Amniotic epithelial cell (primary cell): ENCODE results near the gene PAPOLB.
A peak's percentile ranks its signal among the peaks of the same experiment; 100 is the strongest.
"Not testable (repeated sequence)": the region's sequence is repeated elsewhere in the genome, so short reads cannot be mapped to it uniquely, and the experiment has no call there.

Experiments used
- DNase-seq: peaks from one replicate; pipeline ENCODE4 v3.0.0-alpha.2; 2010; ENCODE audit warnings: low read depth

PAPOLB gene

DNA sequence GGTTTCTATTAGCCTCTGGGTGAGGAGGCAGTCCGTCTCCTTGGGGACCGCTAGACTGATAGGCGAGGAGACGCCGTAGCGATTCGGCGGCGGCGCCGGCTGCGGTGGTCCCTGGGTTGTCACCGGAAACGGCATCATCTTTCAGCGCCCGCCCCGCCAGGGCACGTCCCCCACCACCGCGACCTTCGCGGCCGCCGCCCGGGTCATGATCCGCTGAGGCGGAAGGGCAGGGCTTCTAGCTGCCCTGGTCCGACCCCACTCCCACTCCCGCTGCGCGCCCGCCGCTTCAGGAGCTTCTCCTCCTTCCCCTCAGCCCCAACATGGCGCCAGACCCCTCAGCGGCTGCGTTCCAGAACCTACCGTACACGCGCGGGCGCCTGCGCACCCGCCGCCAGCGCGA, at the start of gene PAPOLB:
TSS of gene PAPOLB (minus strand) at position 358 of the 400 bp plus-strand sequence. CDS start at position 138, 220 bp downstream.
- DNase-seq = no peak

DNA sequence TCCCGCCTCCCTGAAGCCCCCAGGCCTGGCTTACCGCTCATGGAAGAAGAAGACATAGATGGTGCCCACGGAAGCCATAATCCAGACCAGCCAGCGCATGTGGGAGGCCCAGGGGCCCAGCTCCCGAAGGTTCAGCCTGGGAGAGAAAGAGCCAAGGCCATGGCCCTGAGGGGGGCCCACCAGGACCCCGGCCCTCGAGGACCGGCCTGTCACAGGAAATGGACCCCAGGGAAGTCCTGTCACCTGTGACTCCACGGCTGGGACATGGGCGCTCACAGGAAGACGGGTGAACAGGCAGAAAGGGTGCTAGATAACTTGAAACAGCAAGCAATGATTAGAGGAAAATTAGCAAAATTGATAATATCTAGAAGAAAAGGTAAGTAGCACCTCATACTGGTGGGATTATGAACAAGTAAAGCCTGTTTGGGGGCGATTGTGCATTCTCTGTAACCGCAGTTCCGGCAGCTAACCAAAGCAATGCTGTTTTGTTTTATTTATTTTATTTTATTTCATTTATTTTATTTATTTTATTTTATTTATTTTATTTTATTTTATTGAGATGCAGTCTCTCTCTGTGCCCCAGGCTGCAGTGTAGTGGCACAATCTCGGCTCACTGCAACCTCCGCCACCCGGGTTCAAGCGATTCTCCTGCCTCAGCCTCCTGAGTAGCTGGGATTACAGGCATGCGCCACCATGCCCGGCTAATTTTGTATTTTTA, 49.4 kb upstream of the PAPOLB start:
- DNase-seq = no peak

DNA sequence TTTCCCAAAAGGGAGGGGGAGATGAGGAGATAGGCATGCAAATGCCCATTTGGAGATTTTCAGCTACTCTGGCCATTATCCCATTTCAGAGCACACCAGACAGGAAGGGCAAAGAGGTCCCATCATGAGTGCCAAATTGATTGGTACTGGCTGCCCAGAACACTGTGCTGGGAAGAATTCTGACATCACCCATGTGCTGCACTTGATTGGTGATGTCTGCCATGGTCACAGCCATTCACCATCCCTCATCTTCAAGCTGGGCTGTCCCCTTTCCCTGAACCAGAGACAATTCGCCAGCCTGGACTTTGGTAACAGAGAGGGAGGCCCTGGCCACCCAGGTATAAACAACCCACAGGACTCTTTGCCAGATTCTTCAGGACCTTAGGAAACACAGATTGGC, 44.9 kb upstream of the PAPOLB start:
- DNase-seq = no peak

DNA sequence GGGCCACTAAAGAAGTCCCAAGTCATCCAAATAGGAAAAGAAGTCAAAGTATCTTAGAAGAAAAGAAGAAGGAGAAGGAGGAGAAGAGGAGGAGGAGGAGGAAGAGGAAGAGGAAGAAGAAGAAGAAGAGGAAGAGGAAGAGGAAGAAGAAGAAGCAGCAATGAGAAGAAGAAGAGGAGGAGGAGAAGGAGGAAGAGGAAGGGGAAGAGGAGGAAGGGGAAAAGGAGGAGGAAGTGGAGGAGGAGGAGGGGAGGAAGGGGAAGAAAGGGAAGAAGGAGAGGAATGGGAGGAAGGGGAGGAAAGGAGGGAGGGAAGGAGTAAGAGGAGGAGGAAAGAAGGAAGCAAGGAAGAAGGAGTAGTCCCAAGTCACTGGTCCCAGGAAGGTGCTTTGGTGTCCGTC, 43.3 kb upstream of the PAPOLB start:
- DNase-seq = no peak

DNA sequence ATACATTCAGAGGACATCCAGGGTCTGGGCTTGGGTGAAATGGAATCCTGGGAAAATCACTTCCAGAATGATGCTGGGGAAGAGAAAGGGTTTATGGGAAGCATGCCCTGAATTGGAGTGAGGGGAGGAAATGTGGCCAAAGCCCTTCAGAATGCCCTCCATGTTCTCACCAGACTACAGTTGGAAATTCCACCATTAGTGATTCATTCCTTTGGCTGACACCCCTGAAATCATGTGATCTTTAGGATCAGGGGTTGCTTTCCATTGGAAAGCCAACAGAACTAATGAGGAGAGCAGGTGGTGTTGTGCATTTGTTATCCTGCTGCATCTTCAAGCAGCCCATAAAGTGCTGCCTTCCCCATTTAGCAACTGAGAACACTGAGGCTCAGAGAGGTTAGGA, 42.5 kb upstream of the PAPOLB start:
- no peak for DNase-seq

DNA sequence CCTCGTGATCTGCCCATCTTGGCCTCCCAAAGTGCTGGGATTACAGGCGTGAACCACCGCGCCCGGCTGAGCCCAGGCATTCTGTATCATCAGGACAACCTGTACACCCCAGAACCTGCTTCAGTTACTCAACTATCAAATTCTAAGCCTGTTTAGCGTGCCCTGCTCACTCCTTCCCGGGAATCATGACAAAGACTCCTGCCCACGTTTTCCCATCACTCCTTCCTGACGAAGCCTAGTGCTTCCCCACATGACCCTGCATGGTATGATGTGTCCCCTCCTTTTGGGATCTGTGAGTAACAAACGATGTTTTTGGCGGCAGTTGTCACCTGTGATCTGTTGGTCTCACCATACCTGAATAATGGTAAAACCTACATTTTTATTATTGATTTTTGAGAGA, 33.9 kb upstream of the PAPOLB start:
- DNase-seq = no peak

DNA sequence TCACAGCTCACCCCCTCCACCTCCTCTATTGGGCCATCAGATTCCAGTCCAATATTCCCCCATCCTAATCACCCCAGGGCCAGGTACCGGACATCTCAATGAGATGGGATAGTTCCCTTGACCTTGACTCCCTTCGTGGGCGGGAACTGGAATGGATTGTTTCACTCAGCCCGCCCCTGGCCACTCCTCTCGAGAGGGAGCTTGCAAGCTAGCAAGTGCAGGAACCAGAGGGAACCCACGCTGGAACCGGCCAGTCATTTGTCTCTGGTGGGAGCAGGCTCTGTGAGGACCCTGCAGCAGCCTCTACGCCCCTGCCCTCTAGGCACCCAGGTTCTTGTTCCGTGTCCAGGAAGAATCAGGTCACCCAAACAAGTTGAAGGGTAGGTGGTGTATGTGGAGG, 32.7 kb upstream of the PAPOLB start:
- no peak for DNase-seq

DNA sequence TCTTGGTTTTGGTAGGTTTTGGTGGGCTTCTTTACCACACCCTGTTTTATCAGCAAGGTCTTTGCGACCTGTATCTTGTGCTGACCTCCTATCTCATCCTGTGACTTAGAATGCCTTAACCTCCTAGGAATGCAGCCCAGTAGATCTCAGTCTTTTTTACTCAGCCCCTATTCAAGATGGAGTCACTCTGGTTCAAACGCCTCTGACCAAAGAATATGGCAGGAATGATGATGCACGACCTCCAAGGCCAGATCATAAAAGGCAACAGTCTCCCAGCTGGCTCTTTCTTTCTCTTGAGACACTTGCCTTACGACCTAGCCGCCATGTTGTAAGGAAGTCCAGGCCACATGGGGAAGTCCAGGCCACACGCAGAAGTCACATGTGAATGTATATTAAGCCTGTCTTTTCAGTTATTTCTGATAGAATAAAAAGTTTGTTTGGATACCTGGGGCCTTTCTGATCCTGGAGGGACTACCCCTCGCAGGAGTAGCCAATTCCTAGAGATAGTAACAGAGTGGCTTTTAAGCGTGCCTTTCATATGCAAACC, 32.2 kb upstream of the PAPOLB start:
- no peak for DNase-seq

DNA sequence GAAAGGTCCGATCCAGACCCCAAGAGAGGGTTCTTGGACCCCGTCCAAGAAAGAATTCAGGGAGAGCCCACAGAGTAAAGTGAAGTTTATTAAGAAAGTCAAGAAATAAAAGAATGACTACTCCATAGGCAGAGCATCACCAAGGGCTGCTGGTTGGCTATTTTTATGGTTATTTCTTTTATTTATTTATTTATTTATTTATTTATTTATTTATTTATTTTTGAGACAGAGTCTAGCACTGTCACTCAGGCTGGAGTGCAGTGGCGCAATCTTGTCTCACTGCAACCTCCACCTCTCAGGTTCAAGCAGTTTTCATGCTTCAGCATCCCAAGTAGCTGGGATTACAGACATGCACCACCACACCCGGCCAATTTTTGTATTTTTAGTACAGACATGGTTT, 31.4 kb upstream of the PAPOLB start:
- not testable (repeated sequence) for DNase-seq

DNA sequence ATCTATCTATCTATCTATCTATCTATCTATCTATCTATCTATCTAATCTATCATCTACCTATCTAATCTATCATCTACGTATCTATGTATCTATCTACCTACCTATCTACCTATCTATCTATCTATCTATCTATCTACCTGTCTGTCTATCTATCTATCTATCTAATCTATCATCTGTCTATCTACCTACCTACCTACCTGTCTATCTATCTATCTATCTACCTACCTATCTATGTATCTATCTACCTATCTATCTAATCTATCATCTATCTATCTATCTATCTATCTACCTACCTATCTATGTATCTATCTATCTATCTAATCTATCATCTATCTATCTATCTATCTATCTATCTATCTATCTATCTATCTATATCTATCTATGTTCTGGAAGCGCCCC, 29.7 kb upstream of the PAPOLB start:
- DNase-seq = not testable (repeated sequence)

DNA sequence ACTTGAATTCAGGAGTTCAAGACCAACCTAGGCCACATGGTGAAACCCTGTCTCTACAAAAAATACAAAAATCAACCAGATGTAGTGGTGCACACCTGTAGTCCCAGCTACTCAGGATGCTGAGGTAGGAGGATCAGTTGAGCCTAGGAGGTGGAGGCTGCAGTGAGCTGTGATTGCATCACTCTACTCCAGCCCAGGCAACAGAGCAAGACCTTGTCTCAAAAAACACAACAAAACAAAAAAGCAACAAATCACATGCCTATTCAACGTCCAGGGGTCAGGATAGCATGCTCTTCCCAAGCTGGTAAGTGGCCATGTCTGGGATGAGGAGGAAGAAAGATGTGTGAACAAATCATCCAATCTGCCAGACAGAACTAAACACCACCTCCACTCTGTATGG, 27.9 kb upstream of the PAPOLB start:
- DNase-seq = no peak

DNA sequence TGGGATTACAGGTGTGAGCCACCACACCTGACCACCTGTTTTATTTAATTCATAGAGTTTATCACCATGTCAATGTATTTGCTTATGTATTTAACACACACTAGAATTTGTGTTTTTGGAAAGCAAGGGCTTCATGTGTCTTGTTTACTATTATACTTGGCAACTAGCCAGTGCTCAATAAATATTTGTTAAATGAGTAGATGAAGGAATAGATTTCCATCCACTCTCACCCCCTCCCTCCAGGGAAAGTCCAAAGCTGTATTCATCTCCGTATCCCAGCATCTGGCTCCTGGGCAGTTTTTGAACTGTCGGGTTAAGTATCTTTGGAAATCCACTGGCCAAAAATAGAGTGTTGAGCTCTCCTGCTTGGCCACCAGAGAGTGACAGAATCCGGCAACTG, 26.3 kb upstream of the PAPOLB start:
- no peak for DNase-seq

DNA sequence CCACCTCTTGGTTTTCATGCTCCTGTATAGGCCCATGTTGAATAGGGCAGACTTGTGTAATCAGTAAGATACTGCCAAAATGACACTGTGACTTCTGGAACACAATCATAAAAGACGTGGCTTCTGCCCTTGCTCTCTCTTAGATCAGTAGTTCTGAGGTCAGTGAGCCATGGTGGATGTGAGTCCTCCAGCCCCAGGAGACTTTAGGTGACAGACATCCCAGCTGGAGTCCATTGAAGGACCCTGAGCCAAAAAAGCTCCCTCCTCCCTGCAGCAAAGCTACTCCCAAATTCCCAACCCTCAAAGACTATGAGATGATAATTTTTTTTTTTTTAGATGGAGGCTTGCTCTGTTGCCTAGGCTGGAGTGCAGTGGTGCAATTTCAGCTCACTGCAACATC, 24.8 kb upstream of the PAPOLB start:
- DNase-seq = no peak

DNA sequence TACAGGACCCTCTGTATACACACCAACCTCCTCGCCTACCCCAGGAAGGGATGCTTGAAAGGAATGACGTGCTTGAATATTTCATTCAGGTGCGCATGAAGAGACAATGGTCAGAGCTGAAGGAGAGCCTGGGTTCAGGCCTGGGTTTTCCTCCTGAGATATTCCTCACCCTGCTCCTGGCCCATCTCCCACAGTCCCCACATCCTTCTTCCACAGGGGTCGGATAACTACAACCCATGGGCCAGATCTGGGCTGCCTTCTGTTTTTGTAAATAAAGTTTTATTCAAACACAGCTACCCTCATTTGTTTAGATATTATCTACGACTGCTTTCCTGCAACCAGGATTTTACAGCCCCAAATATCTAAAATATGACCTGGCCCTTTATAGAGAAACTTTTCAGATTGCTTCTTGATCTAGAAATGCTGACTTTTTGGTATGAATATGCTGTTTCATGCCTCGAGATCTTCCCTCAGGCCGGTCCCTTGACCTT, 23.5 kb upstream of the PAPOLB start:
- DNase-seq = no peak

DNA sequence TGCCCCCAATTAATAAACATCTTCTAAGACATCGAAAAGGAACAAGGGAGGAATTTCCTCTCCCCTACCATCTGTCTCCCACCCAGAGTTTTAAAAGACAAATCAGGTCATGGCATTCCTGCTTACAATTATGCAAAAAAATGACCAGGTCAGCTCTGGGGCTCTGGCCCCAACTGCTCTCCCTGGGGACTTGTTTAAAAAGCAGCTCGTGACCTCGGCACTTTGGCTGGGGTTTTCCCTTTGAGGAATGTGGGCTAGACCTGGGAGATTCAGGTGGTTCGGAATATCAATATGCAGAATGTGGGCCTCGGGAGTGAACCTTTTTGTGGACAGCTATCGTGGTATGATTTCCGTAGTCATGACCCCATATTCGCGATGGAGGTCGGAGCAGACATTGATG, 22.3 kb upstream of the PAPOLB start:
- DNase-seq = no peak

DNA sequence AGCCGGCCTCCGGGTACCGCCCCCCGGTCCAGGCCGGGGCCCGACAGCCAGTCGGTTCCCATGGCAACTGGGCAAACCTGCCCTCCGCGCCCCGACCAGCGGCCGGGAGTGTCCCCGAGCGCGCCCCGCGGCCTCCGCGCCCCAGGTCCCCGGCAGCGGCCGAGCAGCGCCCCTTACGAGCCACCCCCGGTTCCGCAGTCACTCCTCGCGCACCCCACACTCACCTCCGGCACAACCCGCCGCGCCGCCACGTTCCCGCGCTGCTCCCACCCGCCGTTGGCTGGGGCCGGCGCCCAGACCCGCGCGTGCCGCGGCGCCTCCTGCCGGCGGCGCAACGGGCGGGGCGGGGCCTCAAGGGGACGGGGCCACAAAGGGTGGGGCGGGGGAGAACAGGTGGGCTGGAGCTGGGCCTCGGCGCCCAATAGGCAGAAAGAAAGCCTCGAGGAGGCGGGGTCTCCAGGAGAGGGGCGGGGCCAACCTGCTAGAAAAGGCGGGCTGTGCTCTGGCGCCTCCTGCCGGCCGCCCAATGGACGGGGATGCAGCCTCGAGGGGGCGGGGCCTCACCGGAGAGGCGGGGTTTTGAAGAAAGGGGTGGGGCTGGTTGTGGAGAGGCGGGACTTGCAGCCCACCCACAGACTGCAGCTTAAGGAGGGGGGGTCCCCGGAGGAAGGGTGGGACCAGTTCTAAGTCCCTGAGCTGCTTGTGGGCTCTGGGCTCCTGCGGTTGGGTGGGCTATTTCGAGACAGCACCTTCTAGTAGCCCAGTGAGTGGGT, 21.7 kb upstream of the PAPOLB start, which contains the start of gene RADIL:
TSS of gene RADIL (minus strand) at position 345 of the 773 bp plus-strand sequence. CDS start 5,577 bp downstream, outside the sequence.
- DNase-seq = peak; percentile 69

DNA sequence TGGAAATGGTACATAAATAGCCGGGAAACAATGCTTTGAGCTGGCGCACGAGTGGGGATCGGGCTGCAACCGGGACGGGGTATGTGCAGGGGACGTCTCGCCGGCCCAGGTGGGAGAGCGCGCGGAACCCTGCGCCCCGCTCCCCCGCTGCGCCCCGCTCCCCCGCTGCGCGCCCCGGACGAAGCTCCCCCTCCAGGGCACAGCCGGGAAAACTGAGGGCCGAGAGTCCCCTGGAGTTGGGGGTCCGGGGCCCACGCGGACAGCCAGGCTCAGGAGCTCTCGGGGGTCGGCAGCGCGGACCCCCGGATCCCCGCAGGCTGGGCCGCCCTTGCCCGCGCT, 21.2 kb upstream of the PAPOLB start:
- DNase-seq = no peak

DNA sequence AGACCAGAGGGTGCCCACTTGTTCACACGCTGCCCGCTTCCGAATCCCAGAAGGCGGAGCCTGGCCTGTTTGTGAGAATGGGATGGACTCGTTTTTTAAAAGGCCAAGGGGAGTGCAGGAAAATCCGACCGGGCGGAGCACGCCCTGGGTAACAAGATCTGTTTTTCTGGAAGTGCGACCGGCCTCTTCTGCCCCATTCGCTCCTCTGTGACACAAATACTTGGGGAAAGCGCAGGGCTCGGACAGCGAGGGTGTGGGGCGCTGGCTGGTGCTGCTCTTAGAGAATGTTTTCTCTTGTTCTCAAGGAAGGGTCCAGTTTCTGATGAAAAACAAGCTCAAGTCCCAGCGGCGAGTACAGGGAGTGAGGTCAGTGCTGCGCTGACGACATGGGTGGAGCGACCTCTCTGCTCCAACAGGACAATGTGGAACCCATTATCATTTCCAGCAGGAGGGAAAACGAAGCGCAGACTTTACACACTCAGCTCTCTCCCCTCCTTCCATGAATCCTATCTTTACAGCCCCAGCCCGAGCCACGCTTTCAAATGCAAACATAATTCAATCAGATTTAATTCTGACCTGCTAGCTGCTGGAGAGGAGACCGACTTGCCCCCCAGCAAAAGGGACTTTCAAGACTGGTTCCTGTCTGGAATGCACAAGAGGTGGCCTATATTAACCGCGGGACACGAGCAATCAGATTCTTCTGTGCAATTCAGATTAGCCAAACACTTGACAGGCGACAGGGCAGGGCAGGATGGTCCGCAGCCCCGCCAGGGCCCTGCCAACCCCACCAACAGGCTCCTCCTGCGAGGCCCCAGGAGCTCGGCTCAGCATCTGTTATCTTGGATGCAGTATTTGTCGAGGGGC, 20.6 kb upstream of the PAPOLB start:
- peak; percentile 40 for DNase-seq

DNA sequence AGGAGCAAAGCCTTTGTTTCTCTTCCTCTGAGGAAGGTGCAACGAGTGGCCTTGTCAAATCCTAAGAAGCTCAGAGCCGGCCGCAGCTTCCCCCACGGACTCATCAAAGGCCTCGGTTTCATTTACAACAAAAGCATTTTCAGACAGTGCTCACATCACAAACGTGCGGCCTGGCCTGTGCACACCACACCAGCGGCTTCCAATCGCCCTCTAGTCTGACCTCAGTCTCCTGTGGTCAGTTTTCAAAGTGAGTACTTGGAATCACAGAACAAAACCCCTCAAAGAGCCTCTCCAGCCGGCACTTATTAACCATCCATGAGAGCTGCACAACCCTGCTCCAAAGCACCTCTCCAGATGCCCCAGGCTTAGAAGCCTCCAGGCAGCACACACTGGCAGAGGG, 18.4 kb upstream of the PAPOLB start:
- no peak for DNase-seq

DNA sequence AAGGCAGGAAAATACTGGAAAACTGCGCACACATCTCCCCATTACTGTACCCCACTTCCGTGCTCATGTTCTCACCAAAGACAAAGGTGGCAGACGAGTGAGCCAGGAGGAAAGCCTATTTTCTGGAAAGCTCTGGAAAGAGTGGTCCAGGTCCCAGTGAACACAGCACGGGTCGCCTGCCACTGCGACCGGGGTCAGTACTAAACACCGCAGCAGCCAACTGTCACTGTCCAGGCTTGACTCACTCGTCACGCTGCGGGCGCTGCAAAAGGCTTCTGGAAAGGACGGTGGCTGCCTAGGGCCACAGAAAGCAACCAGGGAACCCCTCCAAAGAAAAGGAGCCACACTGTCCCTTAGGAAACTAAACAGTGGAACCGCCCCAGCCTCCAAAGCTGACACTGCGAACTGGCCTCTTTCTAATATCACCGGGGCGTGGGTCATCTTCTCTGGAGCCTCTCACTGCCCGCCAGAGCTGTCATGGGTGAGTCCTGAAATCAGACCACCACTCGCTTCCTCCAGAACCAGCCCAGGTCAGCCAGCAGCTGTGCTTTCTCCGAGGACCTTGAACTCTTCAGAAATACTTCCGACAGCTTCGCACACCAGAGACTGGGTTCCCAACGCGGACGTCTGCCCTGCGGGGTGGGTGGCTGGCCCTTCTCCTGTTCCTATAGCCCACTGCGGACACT, 17.7 kb upstream of the PAPOLB start:
- DNase-seq = no peak
